Activated CD4-positive, alpha-beta T cell treated with anti-CD3 and anti-CD28 coated beads for 36 hours (primary cell): Measurements from ENCODE around the gene WWTR1. TPM values are rescaled to one million over a fixed set of nuclear protein-coding genes. Genes with fewer than 3 reads are reported as not detected.

ENCODE experiments used
- ATAC-seq: fragments of 200-7000 bp; cut with Tn5 transposase; one replicate; pipeline ENCODE4 v1.10.0; 2021; ENCODE audit warnings: mild to moderate bottlenecking, moderate library complexity
- CTCF ChIA-PET: fragments of 350-600 bp; sonication (Branson Sonifier 250); formaldehyde crosslinking; loops from one replicate; lab custom pipeline; 2021; ENCODE audit warnings: antibody characterized with exemption; lab: Charles Lee
- POLR2A ChIA-PET: fragments of 350-600 bp; sonication (Branson Sonifier 250); formaldehyde crosslinking; loops from one replicate; lab custom pipeline; 2021; ENCODE audit warnings: antibody characterized with exemption, inconsistent platforms; lab: Charles Lee
- DNase-seq: peaks from one replicate; pipeline ENCODE4 v3.0.0-alpha.2; 2020
- H3K27ac Mint-ChIP-seq: one replicate; pipeline ENCODE4 v1.8.0; 2021; ENCODE audit warnings: mixed read lengths
- H3K27me3 Mint-ChIP-seq: one replicate; pipeline ENCODE4 v1.8.0; 2021; ENCODE audit warnings: mixed read lengths
- H3K36me3 Mint-ChIP-seq: one replicate; pipeline ENCODE4 v1.8.0; 2021; ENCODE audit warnings: low read depth, mixed read lengths
- H3K4me1 Mint-ChIP-seq: one replicate; pipeline ENCODE4 v1.8.0; 2021; ENCODE audit warnings: mixed read lengths
- H3K4me3 Mint-ChIP-seq: one replicate; pipeline ENCODE4 v1.8.0; 2021; ENCODE audit warnings: mild to moderate bottlenecking, moderate library complexity, mixed read lengths
- H3K9me3 Mint-ChIP-seq: one replicate; pipeline ENCODE4 v1.8.0; 2021; ENCODE audit warnings: low read depth, mixed read lengths
- intact Hi-C, 2 experiments: fragments of 100-400 bp; cut with DNase I in 1 of 2; cut with micrococcal nuclease in 1 of 2; formaldehyde crosslinking; loops; one replicate each; pipeline versions ENCODE4 v1.14.2 to v1.15.1; 2022 to 2024; cut with DNase I, micrococcal nuclease
- total RNA-seq, 2 experiments: library from RNA; stranded (reverse); gene quantifications; one replicate each; pipeline ENCODE4 v1.2.3, GENCODE V29; 2021

WWTR1 gene
- total RNA-seq, 2 experiments from 2014 or later = 0.46 to 0.54 TPM

DNA sequence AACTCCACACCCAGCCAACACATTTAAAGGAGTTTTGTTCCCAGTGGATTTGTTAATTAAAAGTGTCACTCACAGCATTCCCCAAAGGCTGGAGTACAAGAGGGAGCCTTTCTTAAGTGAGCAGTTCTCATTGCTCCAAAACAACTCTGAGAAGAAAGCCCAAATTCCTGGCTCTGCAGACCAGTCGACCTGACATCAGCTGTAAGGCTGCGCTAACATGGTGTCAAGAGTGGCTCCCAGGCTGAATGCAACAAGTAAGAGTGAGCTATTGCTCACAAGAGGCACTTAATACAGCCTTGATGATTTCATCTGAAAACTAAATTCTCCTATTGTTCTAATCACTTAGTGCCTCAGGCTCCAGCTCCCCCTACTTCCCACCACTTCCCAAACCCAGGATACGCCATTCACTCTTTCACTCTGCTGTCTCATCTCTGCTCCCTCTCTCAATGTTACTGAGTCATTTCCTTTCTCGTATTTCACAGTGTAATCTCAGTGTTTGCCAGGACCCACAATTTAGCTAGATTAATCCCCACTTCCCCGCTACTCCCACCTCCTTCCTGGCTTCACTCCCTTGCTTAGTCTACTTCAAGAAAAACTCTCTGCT, 81.8 kb downstream of the WWTR1 start:
- ChIA-PET POLR2A (no interaction called here), CTCF (interaction anchor here (0.7 to 0.9 kb wide), 2 partner anchors 177 to 195 kb away, joined by 3 read pairs; partner anchors contain the start of gene COMMD2)
- intact Hi-C loops = loop anchor here in 1 of 2 experiments (1.0 to 5.0 kb wide), 2 partner anchors 81 to 127 kb away; partner anchors contain the start of gene WWTR1
- H3K36me3 Mint-ChIP-seq = no peaks in the 10 kb centered on the region
- DNase-seq (peak; percentile 19), ATAC-seq (peak; percentile 54)
- no peak overlapping the region for H3K27ac Mint-ChIP-seq
- H3K4me1 Mint-ChIP-seq = peaks cover 39% of the 10 kb centered on the region
- peaks cover 3% of the 10 kb centered on the region for H3K27me3 Mint-ChIP-seq
- no peak overlapping the region for H3K4me3 Mint-ChIP-seq
- H3K9me3 Mint-ChIP-seq = no peaks in the 10 kb centered on the region

DNA sequence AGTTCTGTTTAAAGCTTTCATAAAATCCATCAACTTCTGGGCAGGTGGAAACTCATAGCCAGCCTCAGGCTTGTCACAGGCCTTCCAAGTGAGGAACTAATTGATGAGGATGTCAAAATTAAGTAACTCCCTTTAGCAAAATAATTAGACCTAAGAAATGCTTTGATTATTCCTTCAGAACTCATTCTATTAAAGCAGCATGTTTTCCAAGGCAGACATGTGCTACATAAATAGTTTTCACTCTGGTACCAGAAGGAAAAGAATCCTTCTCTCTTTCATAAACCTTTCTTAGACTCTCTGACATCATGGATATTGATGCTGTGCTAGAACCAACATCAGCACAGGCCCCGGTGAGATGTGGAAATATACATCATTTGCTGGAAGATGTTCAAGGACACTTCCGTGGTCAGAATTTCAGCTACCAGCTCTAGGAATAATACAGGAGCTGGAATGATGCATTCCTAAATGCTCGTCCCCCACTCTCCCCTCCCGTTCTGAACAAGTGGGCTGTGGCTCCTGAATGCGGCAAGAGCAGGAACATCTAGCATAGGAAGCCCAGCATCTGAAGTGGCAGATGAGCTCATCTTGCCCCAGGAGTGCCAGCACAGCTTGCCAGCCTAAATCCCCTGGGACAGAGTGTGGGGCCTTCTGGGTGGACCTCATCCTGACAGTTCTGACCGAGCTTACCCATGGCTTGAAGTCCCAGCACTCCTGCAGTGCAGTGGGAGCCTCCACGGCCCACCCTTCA, 82.4 kb downstream of the WWTR1 start:
- intact Hi-C loops = loop anchor here in 1 of 2 experiments (5.0 kb wide), 1 partner anchor 82 kb away; the partner anchor contains the start of gene WWTR1
- Mint-ChIP-seq H3K4me1 (peaks cover 34% of the 10 kb centered on the region), H3K9me3 (no peaks in the 10 kb centered on the region), H3K27me3 (no peaks in the 10 kb centered on the region), H3K27ac (no peak overlapping the region), H3K36me3 (no peaks in the 10 kb centered on the region), H3K4me3 (no peak overlapping the region)
- POLR2A ChIA-PET = no interaction called here
- DNase-seq = no peak
- ATAC-seq = no peak
- CTCF ChIA-PET = interaction anchor here (0.9 kb wide), 1 partner anchor 177 kb away, joined by 3 read pairs; the partner anchor contains the start of gene COMMD2

DNA sequence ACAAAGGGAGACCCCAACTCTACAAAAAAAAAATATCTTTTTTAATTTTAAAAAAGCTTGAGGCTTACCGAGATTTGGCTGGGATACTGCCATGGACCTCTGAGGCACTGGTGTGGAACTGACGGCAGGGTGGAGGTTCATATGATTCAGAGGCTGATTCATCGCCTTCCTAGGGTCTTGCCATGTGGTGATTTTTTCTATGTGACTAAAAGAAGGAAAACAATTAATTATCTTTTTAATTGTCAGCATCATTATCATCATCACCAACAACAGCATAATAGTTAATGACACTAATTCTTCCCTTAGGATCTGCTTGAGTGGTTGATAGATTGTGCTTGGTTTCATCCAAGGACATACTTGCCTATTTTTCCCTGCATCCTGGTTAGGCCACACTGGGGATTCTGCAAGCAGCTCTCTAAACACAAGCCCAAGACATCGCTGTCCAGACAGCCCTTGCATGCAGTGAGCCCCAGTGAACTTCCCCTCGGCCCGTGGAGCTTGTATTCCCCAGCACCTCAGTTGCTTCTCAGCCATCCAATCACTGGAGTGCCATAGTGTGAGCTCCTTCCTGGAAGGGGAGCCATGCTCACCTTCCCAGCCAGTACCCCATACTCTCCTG, 84.9 kb downstream of the WWTR1 start:
- CTCF ChIA-PET = no interaction called here
- POLR2A ChIA-PET = interaction anchor here (0.6 kb wide), 1 partner anchor 178 kb away, joined by 3 read pairs; no protein-coding TSS in a partner anchor
- intact Hi-C loops = loop anchor here in 1 of 2 experiments (5.0 kb wide), 1 partner anchor 144 kb away; no protein-coding TSS in a partner anchor
- Mint-ChIP-seq H3K27ac (no peak overlapping the region), H3K9me3 (no peaks in the 10 kb centered on the region), H3K36me3 (no peaks in the 10 kb centered on the region), H3K27me3 (no peaks in the 10 kb centered on the region), H3K4me1 (peaks cover 22% of the 10 kb centered on the region), H3K4me3 (no peak overlapping the region)
- no peak for DNase-seq
- no peak for ATAC-seq

DNA sequence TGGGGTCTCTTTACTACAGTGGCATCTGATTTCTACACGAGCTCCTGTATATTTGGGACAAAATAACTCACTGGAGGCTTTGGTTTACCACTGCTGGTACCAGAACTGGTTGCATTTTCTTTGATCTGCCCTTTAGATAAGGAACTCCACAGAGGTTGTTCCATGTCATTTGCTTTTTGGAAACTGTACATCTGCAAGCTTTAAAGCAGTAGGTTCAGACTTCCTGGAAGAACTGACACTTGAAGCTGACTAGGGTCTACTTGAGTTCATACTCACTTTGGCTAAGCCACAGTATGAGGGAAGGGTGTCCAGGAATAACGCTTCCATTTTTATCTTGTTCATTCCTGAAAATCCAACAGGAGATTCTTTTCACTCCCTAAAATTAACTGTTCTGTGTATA, 86.4 kb downstream of the WWTR1 start:
- no peaks in the 10 kb centered on the region for H3K9me3 Mint-ChIP-seq
- ChIA-PET POLR2A (no interaction called here), CTCF (interaction anchor here (0.5 to 1.3 kb wide), 4 partner anchors 8 to 263 kb away, joined by 3 to 5 read pairs (median 4); no protein-coding TSS in a partner anchor)
- H3K36me3 Mint-ChIP-seq = no peaks in the 10 kb centered on the region
- DNase-seq (no peak), ATAC-seq (no peak)
- H3K4me3 Mint-ChIP-seq = no peak overlapping the region
- peaks cover 19% of the 10 kb centered on the region for H3K4me1 Mint-ChIP-seq
- H3K27ac Mint-ChIP-seq = no peak overlapping the region
- intact Hi-C loops = loop anchor here in 1 of 2 experiments (5.0 kb wide), 1 partner anchor 146 kb away; no protein-coding TSS in a partner anchor
- no peaks in the 10 kb centered on the region for H3K27me3 Mint-ChIP-seq

DNA sequence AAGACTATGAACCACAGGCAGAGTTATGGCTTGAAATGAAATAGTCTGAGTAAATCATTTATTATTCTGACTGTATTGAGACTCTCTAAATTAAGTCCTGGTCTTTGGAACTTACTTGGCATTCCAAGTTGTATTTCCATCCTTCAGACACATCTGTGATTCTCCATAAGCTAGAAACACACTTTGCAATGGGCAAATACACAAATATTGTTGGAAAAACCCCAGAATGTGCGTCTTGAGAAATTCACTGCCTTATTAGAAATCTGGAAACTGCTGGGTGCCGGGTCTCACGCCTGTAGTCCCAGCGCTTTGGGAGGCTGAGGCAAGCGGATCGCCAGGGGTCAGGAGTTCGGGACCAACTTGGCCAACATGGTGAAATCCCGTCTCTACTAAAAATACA, 87.8 kb downstream of the WWTR1 start:
- Mint-ChIP-seq H3K27ac (no peak overlapping the region), H3K27me3 (no peaks in the 10 kb centered on the region), H3K4me1 (peaks cover 8% of the 10 kb centered on the region), H3K9me3 (no peaks in the 10 kb centered on the region), H3K4me3 (no peak overlapping the region), H3K36me3 (no peaks in the 10 kb centered on the region)
- DNase-seq (no peak), ATAC-seq (no peak)
- POLR2A ChIA-PET = no interaction called here
- CTCF ChIA-PET = interaction anchor here (0.6 to 3.1 kb wide), 7 partner anchors 10 to 202 kb away, joined by 3 to 22 read pairs (median 4); no protein-coding TSS in a partner anchor
- intact Hi-C loops = loop anchor here in 1 of 2 experiments (5.0 kb wide), 1 partner anchor 147 kb away; no protein-coding TSS in a partner anchor

DNA sequence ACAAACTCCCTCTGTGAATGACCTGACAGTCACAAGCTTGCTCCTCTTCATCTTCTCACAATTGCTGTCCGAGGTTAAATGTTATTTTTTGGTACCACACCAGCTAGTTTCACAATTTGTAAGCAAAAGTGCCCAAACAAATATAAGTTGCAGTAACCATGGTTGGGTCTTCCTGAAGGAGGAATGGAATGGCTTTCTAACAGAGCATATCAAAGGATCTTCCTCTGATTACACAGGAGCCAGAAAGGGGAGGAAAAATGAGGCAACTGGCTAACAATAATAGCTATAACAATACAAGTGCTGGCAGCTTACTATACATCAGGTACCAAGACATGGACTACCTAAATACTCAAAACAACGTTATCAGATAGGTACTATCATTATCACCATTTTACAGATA, 90.4 kb downstream of the WWTR1 start:
- Mint-ChIP-seq H3K4me1 (no peaks in the 10 kb centered on the region), H3K36me3 (no peaks in the 10 kb centered on the region), H3K4me3 (no peak overlapping the region), H3K9me3 (no peaks in the 10 kb centered on the region), H3K27me3 (no peaks in the 10 kb centered on the region), H3K27ac (no peak overlapping the region)
- CTCF ChIA-PET = interaction anchor here (0.5 to 1.2 kb wide), 7 partner anchors 14 to 503 kb away, joined by 3 to 5 read pairs (median 3); no protein-coding TSS in a partner anchor
- ATAC-seq (no peak), DNase-seq (no peak)
- intact Hi-C loops = no loop called here
- POLR2A ChIA-PET = interaction anchor here (0.6 kb wide), 1 partner anchor 1689 kb away, joined by 9 read pairs; no protein-coding TSS in a partner anchor

DNA sequence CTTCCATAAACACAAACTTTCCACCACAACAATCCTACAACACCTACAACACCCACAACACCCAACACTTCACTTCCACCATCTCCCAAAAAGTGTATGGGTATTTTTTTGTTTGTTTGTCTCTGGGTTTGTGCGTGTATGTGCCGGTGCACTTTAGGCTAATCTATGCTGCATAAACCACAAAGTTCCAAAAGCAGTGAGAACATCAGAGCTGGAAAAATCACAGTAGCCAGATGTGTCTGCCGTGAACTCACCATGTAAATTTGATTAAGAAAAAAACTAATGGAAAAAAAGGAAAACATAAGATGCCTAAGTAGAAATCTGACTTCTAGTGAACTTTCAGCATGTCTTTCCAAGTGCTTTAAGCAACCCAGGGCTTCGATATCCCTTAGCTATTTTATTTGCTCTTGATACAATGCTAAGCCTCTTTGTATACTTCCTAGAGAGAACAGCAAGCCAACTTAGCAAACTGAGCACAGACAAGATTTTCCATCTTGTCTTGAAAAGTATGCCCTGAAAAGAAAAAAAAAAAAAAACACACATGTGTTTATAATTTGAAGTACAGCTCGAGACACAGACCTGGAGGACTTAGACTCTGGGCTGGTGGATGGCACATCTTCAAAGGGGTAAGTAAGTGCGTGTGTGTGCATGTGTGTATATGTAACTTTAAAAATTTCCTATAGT, 91.4 kb downstream of the WWTR1 start:
- POLR2A ChIA-PET = interaction anchor here (0.7 kb wide), 1 partner anchor 1688 kb away, joined by 4 read pairs; no protein-coding TSS in a partner anchor
- CTCF ChIA-PET = interaction anchor here (0.5 to 1.2 kb wide), 7 partner anchors 13 to 241 kb away, joined by 3 to 5 read pairs (median 3); no protein-coding TSS in a partner anchor
- no peaks in the 10 kb centered on the region for H3K4me1 Mint-ChIP-seq
- H3K9me3 Mint-ChIP-seq = no peaks in the 10 kb centered on the region
- no peak for DNase-seq
- ATAC-seq = no peak
- intact Hi-C loops = no loop called here
- no peaks in the 10 kb centered on the region for H3K27me3 Mint-ChIP-seq
- H3K4me3 Mint-ChIP-seq = no peak overlapping the region
- no peak overlapping the region for H3K27ac Mint-ChIP-seq
- H3K36me3 Mint-ChIP-seq = no peaks in the 10 kb centered on the region

DNA sequence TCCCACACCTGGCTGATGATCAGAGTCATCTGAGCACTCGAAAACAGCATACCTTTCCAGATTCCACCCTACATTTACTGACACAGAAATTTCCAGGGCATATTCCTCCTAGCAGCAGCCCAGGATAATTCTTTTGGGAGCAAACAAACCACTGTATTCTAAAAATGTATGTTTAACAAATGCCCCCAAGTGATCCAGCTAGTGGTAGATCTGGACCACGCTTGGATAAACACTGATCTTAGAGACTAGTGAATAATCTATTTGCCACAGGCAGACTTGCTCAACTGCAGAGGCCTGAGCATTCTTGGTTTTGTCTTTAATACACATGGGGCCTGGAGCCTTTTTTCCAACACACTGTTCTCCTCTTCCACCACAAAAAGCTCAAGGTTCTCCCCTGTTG, 93.7 kb downstream of the WWTR1 start:
- no peaks in the 10 kb centered on the region for H3K9me3 Mint-ChIP-seq
- ATAC-seq = no peak
- H3K27ac Mint-ChIP-seq = no peak overlapping the region
- no peaks in the 10 kb centered on the region for H3K4me1 Mint-ChIP-seq
- DNase-seq = no peak
- H3K4me3 Mint-ChIP-seq = no peak overlapping the region
- no peaks in the 10 kb centered on the region for H3K27me3 Mint-ChIP-seq
- intact Hi-C loops = no loop called here
- no peaks in the 10 kb centered on the region for H3K36me3 Mint-ChIP-seq
- ChIA-PET CTCF (interaction anchor here (0.6 to 1.1 kb wide), 3 partner anchors 10 to 209 kb away, joined by 3 to 6 read pairs (median 3); no protein-coding TSS in a partner anchor), POLR2A (no interaction called here)

DNA sequence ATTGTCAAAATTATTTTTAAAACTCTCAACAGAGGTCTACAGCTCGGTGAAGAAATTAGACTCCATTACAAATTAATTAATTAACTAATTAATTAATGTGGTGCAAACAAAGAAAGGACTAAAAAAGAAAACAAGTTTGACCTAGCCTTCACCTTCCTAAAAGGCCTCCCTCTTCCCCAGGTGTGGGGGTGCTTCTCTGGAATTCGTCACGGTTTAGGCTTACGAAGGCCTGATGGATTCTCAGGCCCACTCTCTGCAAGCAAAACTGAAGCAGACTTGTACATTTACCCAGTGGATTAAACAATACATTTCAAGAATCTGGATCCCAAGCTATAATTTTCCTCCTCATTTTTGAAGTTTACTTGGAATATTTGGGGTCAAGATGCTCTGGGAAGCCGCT, 94.7 kb downstream of the WWTR1 start:
- H3K4me3 Mint-ChIP-seq = no peak overlapping the region
- ChIA-PET POLR2A (no interaction called here), CTCF (no interaction called here)
- intact Hi-C loops = no loop called here
- no peaks in the 10 kb centered on the region for H3K27me3 Mint-ChIP-seq
- DNase-seq (no peak), ATAC-seq (no peak)
- no peaks in the 10 kb centered on the region for H3K36me3 Mint-ChIP-seq
- H3K27ac Mint-ChIP-seq = no peak overlapping the region
- no peaks in the 10 kb centered on the region for H3K4me1 Mint-ChIP-seq
- H3K9me3 Mint-ChIP-seq = no peaks in the 10 kb centered on the region

DNA sequence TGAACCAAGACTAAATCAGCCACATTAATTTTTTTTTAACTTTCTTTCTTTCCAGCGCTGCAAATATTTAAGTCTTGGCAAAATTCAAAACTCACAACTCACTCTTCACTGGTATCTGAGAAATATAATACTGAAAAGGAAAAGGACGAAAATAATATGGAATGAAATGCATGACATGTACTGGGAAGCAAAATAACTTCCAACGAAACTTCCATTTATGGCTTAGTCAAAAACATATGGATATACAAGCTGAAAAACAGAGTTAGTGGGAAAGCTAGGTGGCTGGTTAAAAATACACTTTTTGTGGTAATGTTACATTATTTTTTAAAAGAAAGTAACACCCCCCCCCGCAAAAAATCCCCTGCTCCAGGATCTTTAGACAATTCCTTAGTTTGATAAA, 97.2 kb downstream of the WWTR1 start:
- intact Hi-C loops = no loop called here
- DNase-seq = no peak
- POLR2A ChIA-PET = no interaction called here
- Mint-ChIP-seq H3K4me3 (no peak overlapping the region), H3K27ac (no peak overlapping the region), H3K27me3 (peaks cover 6% of the 10 kb centered on the region), H3K9me3 (no peaks in the 10 kb centered on the region), H3K36me3 (no peaks in the 10 kb centered on the region), H3K4me1 (no peaks in the 10 kb centered on the region)
- ATAC-seq = no peak
- CTCF ChIA-PET = interaction anchor here (0.6 kb wide), 1 partner anchor 28 kb away, joined by 3 read pairs; no protein-coding TSS in a partner anchor
